Stomach smooth muscle (tissue), 2 donors: Measurements from ENCODE around the gene MTURN.
A peak's percentile ranks its signal among the peaks of the same experiment; 100 is the strongest.

Experiments
- H3K27ac ChIP-seq: one replicate; pipeline ENCODE4 v1.7.0; 2013; ENCODE audit warnings: mild to moderate bottlenecking, low read length, inconsistent platforms
- H3K27me3 ChIP-seq, 2 donors: one replicate each; pipeline ENCODE4 v1.7.0; 2013; ENCODE audit warnings: low read length in 2 of 2; ENCODE audit not compliant: insufficient read depth in 2 of 2, control insufficient read depth in 1 of 2
- H3K36me3 ChIP-seq, 2 donors: one replicate each; pipeline ENCODE4 v1.7.0; 2013; ENCODE audit warnings: low read length in 2 of 2; ENCODE audit not compliant: control insufficient read depth in 2 of 2, insufficient read depth in 2 of 2
- H3K4me1 ChIP-seq: one replicate; pipeline ENCODE4 v1.7.0; 2013; ENCODE audit warnings: low read length; ENCODE audit not compliant: control insufficient read depth, insufficient read depth
- H3K4me3 ChIP-seq, 2 donors: one replicate each; pipeline ENCODE4 v1.7.0; 2013; ENCODE audit warnings: low read length in 2 of 2
- H3K9ac ChIP-seq, 2 donors: one replicate each; pipeline ENCODE4 v1.7.0; 2013; ENCODE audit warnings: low read length in 2 of 2, mild to moderate bottlenecking in 1 of 2
- H3K9me3 ChIP-seq, 2 donors: one replicate each; pipeline ENCODE4 v1.7.0; 2013; ENCODE audit warnings: low read length in 2 of 2; ENCODE audit not compliant: control insufficient read depth in 2 of 2
- donor health status: healthy.
- donor health status: Pancreatic carcinoma.

Gene MTURN

DNA sequence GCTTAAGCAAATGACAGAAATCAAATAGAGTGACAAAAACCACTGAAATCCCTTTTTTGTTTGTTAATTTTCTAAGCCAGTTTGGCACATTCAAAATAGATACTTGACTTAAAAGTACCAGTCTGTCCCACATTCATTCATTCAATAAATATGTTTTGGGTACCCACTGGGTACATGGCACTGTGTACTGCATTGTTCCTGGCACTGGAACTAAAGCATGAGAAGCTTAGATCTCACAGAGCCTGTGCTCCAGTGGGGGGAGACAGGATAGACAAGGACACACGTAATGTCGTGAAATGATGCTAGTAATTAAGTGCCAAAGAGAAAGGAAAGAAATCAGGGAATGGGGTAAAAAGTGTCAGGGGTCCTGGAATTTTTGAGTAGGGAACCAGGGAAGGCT, 13.0 kb downstream of the MTURN start:
- H3K4me3 ChIP-seq: no peak overlapping the region
- H3K9ac ChIP-seq: no peak overlapping the region
- H3K36me3 ChIP-seq: peaks cover 6 to 18% of the 10 kb centered on the region in 2 donors
- no peaks in the 10 kb centered on the region for H3K9me3 ChIP-seq
- H3K27me3 ChIP-seq: no peaks in the 10 kb centered on the region
- H3K27ac ChIP-seq: no peak overlapping the region
- peaks cover 18% of the 10 kb centered on the region for H3K4me1 ChIP-seq

DNA sequence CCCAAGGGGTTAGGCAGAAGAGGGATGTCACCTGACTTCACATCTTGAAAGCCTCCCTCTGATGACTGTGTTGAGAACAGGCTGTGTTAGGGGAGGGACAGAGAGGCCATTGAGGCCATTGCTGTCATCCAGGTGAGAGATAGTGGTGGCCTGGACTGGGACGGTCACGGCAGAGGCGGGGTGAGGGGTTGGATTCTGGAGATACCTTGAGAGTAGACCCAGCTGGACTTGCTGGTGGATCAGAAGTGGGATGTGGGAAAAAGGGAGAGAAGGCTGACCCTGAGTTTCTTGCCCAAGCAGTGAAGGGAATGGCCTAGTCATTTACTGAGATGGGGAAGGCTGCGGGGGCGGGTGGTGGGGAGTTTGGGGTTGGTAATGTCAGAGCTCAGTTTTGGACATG, 13.6 kb downstream of the MTURN start:
- Histone ChIP-seq H3K9me3 (no peaks in the 10 kb centered on the region), H3K36me3 (peaks cover 6 to 18% of the 10 kb centered on the region in 2 donors), H3K9ac (no peak overlapping the region), H3K4me3 (no peak overlapping the region), H3K27ac (no peak overlapping the region), H3K4me1 (peaks cover 18% of the 10 kb centered on the region), H3K27me3 (no peaks in the 10 kb centered on the region)

DNA sequence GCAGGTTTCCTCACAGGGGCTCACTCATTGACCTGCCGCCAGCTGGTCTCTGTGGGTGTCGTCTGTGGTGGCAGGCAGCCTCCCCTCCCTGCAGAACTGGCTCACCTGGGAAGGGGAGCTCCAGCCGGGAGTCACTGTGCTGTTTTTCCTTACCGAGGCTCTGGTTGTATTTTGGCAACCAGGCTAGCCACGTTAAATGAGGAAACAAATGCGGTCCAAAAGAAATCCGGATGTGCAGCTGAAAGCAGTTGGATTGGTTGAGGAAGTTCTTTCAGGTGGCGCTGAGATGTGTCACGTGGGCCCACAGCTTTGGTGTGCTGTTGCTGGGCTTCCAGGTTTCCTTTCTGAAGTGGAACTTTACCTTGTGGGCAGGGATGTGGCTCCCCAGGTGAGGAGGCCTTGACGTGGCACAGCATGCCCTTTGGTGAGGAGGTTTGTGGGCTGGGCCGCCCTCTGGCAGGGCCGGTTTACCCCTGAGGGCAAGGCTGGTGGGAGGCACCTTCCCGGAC, 14.2 kb downstream of the MTURN start:
- Histone ChIP-seq H3K4me3 (no peak overlapping the region), H3K27me3 (no peaks in the 10 kb centered on the region), H3K36me3 (peaks cover 6 to 20% of the 10 kb centered on the region in 2 donors), H3K4me1 (peaks cover 18% of the 10 kb centered on the region), H3K27ac (no peak overlapping the region), H3K9me3 (no peaks in the 10 kb centered on the region), H3K9ac (no peak overlapping the region)

DNA sequence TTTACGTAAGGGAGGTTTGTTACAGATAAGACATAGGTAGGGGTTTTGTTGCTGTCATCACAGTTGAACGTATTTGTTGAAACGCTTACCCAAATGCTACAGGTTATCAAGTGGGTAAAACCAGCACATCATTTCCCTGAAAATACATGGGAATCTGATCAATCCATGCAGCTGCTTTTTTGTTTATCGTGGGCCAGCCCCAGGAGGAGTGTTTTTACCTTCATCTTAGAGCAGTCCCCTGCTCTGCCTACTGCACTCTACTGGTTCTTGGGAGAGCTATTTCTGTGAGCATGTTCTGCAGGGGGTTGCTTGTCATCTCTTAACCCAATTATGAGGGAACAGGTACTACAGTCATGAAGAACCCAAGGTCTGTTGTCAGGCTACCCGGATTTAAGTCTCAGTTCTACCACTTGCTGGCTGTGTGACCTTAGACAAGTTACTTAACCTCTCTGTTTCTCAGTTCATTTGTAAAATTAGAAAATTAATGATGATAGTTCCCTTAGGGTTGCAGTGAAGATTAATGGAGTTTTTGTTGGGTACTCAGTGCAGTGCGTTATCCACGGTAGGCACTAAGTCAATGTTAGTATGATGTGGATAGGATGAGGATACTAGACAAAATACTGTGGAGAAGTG, 15.0 kb downstream of the MTURN start:
- Histone ChIP-seq H3K27ac (no peak overlapping the region), H3K9me3 (no peaks in the 10 kb centered on the region), H3K4me3 (no peak overlapping the region), H3K36me3 (peaks cover 6 to 27% of the 10 kb centered on the region in 2 donors), H3K9ac (no peak overlapping the region), H3K4me1 (peaks cover 18% of the 10 kb centered on the region), H3K27me3 (no peaks in the 10 kb centered on the region)

DNA sequence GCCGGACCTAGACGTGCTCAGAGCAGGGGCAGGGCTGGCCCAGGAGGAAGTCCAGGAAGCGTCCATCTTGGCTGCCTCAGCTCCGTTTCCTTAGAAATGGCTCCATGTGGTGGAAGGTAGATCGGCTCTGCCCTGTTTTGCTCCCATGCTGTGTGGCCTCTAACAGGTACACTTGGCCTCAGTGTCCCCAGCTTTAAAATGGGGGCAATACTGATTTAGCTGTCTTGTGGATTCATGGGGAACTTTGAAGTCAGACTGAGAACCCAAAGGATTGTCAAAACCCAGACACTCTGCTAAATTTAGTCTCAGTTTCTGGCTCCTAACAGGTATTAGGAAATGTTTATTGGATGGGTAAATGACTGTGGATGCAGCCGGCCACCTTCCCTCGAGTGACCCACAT, 15.9 kb downstream of the MTURN start:
- Histone ChIP-seq H3K4me3 (no peak overlapping the region), H3K27ac (no peak overlapping the region), H3K27me3 (no peaks in the 10 kb centered on the region), H3K9me3 (no peaks in the 10 kb centered on the region), H3K9ac (no peak overlapping the region), H3K4me1 (peaks cover 18% of the 10 kb centered on the region), H3K36me3 (peaks cover 6 to 27% of the 10 kb centered on the region in 2 donors)

DNA sequence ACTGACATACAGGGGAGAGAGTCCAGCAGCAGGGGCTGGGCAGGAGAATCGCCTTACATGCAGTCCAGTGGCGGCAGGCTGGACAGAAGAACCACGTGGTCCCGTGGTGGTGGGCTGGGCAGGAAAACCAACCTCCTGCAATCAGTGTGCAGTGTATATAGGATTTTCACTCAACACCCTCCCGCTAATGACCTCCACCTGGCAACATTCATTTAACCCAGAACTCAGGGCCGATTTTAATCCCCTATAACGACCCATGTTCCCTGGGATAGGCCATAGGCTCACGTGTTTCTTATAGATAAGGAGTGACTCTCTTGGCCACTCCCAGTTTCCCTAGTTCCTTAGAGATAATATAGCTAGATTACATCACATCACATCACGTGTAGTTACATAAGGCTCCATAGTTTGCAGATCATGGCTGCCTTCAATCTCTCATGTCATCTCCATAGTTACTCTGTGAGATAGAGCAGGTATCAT, 19.4 kb downstream of the MTURN start:
- Histone ChIP-seq H3K4me3 (no peak overlapping the region), H3K9ac (no peak overlapping the region), H3K27ac (no peak overlapping the region), H3K27me3 (no peaks in the 10 kb centered on the region), H3K36me3 (peaks cover 13 to 29% of the 10 kb centered on the region in 2 donors), H3K9me3 (no peaks in the 10 kb centered on the region), H3K4me1 (peaks cover 3% of the 10 kb centered on the region)

DNA sequence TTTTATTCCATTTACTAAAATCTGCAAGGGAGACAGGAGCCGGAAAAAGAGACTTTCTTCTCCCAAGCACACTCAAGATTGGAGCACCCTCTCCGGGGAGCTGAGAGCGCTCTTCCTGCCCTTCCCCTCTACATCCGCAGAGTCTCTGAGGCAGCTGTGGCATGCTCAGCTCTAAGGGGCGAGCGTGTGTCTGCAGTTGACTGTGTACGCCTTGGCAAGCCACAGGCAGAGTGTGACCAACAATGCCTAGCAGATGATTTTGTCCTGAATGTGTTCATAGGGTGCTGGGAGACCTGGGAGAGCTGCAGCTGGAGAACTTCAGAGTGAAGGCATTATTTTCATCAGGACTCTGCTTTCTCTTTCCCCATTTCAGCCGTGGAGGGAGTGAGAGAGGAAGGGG, 20.7 kb downstream of the MTURN start:
- H3K4me3 ChIP-seq: no peak overlapping the region
- H3K36me3 ChIP-seq: peaks cover 13 to 23% of the 10 kb centered on the region in 2 donors
- H3K9me3 ChIP-seq: no peaks in the 10 kb centered on the region
- peaks cover 11% of the 10 kb centered on the region for H3K4me1 ChIP-seq
- H3K9ac ChIP-seq: no peak overlapping the region
- H3K27me3 ChIP-seq: no peaks in the 10 kb centered on the region
- H3K27ac ChIP-seq: no peak overlapping the region

DNA sequence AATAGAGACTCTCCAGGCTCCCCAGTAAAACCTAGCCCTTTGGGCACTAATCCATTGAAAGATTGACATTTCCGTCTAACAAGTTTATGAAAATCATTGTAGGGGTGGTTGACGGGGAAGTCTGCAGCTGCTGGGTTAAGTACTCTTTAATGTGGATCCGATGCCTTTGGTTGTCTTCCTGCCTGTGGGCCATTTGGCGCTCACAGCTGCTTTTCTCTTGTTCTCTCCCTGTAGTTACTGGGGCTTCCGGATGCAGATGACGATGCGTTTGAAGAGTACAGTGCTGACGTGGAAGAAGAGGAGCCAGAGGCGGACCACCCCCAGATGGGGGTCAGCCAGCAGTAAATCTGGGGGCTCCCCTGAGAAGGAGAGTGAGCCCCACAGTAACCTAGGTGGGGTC, 22.4 kb downstream of the MTURN start:
- H3K36me3 ChIP-seq: peaks cover 11 to 22% of the 10 kb centered on the region in 2 donors
- H3K27me3 ChIP-seq: no peaks in the 10 kb centered on the region
- H3K4me1 ChIP-seq: peaks cover 9% of the 10 kb centered on the region
- no peak overlapping the region for H3K9ac ChIP-seq
- no peaks in the 10 kb centered on the region for H3K9me3 ChIP-seq
- H3K4me3 ChIP-seq: no peak overlapping the region
- H3K27ac ChIP-seq: no peak overlapping the region

DNA sequence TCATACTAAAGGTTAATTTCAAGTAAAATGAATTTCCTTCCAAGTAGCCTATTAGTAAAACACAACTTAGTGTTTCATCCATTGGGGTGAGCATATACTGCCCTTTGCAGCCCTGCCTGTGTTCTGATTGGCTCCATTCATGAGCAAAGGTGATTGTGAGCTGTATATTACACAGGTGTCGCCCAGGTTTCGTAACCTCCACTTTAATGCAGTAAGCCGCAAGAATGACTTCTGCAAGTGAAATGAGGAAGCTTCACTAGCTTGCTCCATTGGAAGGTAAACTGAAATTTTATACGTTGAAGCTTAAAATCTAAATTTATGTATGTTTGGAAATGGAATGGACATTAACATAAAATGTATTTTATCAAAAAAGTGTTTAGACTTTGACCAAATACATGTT, 24.4 kb downstream of the MTURN start:
- Histone ChIP-seq H3K9me3 (no peaks in the 10 kb centered on the region), H3K27me3 (no peaks in the 10 kb centered on the region), H3K36me3 (peaks cover 6 to 13% of the 10 kb centered on the region in 2 donors), H3K9ac (no peak overlapping the region), H3K4me3 (no peak overlapping the region), H3K27ac (no peak overlapping the region), H3K4me1 (peaks cover 16% of the 10 kb centered on the region)

DNA sequence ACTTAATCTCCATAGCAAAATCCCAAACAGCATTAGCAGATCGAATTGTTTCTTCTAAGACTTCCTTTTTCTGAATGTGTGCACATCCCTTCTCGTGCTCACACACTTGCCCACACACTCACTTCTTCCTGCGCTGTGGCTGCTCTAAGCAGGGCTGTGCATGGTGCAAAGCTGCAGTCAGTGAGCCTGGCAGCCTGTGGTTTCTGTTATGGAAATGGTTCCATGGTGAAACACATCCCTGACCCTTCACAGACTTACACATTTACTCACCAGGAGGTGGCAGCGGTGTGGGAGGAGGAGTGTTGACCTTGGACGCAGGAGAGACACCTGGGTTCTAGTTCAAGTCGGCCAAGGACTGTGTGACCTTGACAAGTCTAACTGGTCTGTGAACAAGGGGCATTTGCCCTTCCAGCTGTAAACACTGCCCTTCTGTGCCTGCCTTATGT, 24.9 kb downstream of the MTURN start:
- Histone ChIP-seq H3K4me1 (peaks cover 17% of the 10 kb centered on the region), H3K27me3 (no peaks in the 10 kb centered on the region), H3K4me3 (no peak overlapping the region), H3K9me3 (no peaks in the 10 kb centered on the region), H3K27ac (peak overlapping the region; percentile 18), H3K9ac (peak overlapping the region in 1 of 2 donors; percentile 21), H3K36me3 (peaks cover 6 to 8% of the 10 kb centered on the region in 2 donors)

DNA sequence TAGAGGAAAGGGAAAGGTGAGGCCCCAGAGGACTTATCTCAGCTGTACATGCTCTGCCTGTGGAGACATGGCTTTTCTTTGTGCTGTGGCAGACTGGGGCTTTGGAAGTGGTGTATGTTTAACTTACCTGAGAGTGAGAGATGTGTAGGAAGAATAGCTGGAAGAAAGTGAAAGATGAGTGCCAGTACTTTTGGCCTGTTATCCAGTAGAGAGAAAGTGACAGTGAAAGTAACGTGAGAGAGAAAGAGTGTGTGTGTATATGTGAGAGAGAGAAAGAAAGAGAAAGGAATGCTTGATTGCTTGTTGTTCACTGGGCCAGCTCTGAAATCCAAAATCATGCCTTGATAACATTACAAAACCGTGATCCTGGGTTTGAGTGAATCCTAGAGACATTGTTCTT, 25.5 kb downstream of the MTURN start:
- Histone ChIP-seq H3K4me3 (no peak overlapping the region), H3K27ac (no peak overlapping the region), H3K4me1 (peaks cover 19% of the 10 kb centered on the region), H3K9me3 (no peaks in the 10 kb centered on the region), H3K27me3 (no peaks in the 10 kb centered on the region), H3K9ac (peak overlapping the region in 1 of 2 donors; percentile 21), H3K36me3 (peaks cover 6 to 7% of the 10 kb centered on the region in 2 donors)
